ENCODE results near the gene GUCY1A1.

GUCY1A1 gene

GRCh38 chr4:155741546-155741945, 74.9 kb downstream of the GUCY1A1 start:
- DNase-seq (ENCODE audit: low read depth), result no peak

DNA sequence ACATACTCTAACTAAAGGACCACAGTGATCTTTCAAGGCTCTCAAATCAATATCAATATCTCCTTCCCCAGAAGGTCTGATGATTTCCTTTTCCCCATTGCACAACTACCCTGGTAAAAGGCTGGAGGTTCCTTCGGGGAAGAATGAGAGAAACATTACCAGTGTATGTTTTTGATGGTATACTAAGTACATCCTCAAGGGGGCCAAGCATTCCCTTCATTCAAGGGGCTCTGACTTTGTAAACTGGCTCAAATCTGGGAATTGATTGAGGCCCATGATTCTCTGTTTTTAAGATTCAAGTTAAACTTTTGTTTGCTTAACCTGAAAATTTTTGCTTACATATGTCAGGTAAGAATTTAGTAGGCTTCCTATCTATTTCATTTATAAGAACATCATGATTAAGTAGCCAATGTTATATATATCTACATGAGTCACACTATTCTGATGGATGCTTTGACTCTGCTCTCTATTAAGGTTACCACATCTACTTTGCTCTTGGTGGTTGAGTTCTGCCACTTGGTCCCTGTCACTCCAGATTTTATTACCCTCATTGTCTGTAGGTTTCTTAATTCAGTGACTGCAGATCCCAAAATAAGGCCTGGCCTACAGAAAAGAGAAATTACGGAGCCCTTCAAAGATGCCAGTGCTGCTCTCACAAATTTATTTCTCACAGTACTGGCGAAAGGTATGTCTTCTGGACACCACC, 75.8 kb downstream of the GUCY1A1 start:
- DNase-seq (ENCODE audit: low read depth), result no peak

GRCh38 chr4:155745984-155746383, 79.3 kb downstream of the GUCY1A1 start:
- no peak for DNase-seq (ENCODE audit: low read depth)

GRCh38 chr4:155748039-155748438, 81.4 kb downstream of the GUCY1A1 start:
- no peak for DNase-seq (ENCODE audit: low read depth)

GRCh38 chr4:155749041-155749440, 82.4 kb downstream of the GUCY1A1 start:
- no peak for DNase-seq (ENCODE audit: low read depth)

- DNase-seq (ENCODE audit: low read depth), result no peak
Measured at GRCh38 chr4:155751569-155751968, 84.9 kb downstream of the GUCY1A1 start.

DNA sequence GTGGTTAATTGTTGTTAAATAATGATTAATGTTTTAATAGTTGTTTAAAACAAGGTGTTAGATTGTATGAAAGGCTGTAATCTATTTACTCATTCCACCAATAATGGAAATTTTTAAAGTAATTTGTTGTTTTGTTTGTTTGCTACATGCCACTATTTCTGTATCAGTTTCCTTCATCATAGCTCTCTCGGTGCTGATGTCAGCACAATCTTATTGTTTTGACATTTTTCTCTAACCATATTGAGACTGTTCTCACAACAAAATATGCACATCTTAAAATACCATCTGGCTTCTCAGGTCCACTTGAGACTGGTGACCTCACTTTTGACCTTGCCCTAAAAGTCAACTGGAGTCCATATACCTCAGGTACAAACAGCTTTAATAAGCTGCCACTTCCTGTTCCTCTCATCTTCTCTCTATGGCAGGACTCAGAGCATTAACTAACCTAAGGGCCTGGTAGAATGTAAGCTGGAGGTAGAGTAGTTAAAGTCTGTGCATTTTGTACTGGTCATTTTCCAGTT, 91.2 kb downstream of the GUCY1A1 start:
- DNase-seq (ENCODE audit: low read depth), result no peak

- peak; percentile 53 for DNase-seq (ENCODE audit: low read depth)
Measured at GRCh38 chr4:155758481-155759371, 92.1 kb downstream of the GUCY1A1 start, which contains the start of gene GUCY1B1. GUCY1B1 (plus strand) TSS chr4:155759021; CDS start chr4:155759141, 120 bp downstream.

DNA sequence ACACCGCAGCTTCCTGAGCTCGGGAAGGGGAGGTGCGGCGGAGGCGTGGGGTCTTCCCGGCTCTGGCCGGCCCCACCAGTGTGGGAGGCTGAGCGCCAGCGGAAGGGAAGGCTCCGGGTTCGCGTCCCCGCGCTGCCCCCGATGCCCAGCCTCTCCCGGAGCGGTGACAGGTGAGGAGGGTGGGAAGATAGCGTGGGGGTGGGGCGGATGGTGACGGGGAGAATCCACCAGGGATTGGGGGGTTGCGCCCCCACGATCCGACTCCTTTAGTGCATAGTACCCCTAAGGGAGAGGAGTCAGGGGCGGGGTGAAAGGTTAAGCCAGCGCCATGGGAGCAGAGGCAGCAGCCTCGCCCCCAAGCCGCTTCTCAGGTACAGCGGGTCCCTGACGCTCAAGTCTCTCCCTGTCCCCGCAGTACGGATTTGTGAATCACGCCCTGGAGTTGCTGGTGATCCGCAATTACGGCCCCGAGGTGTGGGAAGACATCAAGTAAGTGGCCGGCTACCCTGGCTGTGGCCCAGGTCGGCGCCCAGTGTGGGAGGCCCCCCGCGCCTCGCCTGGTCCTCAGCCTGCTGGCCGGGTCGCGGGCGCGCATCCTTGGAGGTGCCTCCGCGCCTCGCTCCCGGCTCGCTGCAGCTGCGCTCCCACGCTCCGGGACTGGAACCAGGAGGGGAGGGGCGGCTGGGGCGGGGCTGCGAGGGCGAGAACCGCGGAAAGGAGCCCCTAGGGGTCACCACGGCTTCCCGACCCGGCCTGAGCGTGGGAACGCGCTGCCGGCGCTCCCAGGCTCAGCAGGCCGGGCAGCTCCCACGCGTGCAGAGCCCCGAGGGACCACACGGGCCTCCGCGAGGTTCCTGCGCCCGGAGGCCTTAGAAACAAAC, 93.0 kb downstream of the GUCY1A1 start:
- no peak for DNase-seq (ENCODE audit: low read depth)

- no peak for DNase-seq (ENCODE audit: low read depth)
Measured at GRCh38 chr4:155761047-155761446, 94.4 kb downstream of the GUCY1A1 start.

GRCh38 chr4:155761916-155762315, 95.3 kb downstream of the GUCY1A1 start:
- DNase-seq (ENCODE audit: low read depth), result no peak

DNA sequence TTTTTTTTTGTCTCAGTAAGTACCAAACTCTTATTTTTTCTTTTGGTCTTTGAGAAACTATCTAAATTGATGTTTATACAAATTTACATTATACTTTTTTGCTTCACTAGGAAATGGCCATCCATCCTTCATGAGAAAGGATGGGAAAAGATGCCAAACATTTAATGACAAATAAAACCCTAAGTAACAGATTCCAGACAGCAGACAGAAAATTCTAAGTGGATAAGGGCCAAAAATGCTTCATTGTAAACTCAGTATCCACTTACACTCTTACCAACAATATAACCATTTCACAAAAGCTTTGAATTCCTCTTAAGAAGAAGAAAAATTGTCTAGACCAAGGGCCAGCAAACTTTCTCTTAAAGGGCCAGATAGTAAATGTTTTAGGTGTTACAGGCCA, 95.7 kb downstream of the GUCY1A1 start:
- DNase-seq (ENCODE audit: low read depth), result no peak

DNA sequence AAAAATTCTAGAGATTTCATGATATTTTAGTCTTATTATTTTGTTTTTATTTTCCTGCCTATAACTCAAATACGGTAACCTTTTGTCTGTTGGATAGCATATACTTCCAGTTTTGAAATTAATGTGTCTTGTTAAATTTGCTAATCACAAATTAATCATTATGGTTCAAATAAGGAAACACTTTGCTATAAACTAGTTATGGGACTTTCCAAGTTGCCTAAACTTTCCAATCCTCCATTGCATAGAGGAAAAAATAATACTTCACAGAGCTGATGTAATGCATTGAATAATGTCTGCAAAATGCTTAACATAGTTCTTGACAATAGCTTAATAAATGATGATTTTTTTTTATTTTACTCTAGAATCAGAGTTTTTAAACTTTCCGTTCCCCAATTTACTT, 96.9 kb downstream of the GUCY1A1 start:
- DNase-seq (ENCODE audit: low read depth), result no peak

DNA sequence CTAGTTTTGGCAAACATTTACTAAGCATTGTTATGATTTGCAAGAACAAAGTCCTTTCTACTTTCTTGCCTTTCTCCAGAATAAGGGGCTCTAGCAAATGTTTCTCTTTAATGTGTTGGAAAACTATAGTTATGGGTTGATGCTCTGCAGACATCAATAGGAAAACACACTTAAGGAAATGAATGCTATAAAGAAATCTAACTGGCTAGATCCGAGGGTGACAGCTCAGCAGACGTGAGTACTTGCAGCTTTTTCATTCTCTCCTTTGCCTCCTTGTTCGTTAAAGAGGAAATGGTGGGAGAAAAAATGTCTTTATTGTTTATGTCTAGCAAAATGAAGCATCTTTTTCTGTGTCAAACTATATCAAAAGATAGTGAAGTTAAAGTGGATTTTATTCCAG, 98.5 kb downstream of the GUCY1A1 start:
- no peak for DNase-seq (ENCODE audit: low read depth)

- DNase-seq (ENCODE audit: low read depth), result no peak
Measured at GRCh38 chr4:155766622-155767021, 100.0 kb downstream of the GUCY1A1 start.

GRCh38 chr4:155768370-155768769, 101.7 kb downstream of the GUCY1A1 start:
- no peak for DNase-seq (ENCODE audit: low read depth)

GRCh38 chr4:155769090-155769489, 102.4 kb downstream of the GUCY1A1 start:
- no peak for DNase-seq (ENCODE audit: low read depth)

DNA sequence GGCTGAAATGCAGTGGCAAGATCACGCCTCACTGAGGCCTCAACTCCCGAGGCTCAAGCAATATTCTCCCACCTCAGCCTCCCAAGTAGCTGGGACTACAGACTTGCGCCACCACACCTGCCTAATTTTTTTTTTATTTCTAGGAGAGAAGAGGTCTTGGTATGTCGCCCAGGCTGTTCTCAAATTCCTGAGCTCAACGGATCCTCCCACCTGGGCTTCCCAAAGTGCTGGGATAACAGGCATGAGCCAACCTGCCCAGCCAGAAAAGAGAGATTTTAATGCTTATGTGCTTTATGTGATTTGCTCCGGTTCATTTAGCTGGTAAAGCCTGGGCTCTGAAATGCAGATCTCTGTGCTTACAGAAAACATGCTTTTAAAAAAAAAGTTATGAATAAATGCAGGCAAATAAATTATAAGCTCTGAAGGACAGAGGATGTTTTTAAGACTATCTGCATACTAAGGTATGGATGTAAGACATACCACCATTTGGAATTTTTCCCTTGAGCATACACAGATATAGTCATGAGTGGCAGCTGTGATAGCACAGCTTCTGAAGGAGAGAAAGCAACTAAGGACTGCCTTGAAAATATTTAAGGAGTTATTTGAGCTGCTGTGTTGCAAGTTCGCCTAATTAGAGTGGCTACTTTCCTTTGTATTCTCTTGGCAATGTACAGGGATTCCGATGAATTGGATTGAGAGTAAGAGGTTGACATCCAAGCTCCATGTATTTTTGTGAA, 106.0 kb downstream of the GUCY1A1 start:
- DNase-seq (ENCODE audit: low read depth), result no peak

DNA sequence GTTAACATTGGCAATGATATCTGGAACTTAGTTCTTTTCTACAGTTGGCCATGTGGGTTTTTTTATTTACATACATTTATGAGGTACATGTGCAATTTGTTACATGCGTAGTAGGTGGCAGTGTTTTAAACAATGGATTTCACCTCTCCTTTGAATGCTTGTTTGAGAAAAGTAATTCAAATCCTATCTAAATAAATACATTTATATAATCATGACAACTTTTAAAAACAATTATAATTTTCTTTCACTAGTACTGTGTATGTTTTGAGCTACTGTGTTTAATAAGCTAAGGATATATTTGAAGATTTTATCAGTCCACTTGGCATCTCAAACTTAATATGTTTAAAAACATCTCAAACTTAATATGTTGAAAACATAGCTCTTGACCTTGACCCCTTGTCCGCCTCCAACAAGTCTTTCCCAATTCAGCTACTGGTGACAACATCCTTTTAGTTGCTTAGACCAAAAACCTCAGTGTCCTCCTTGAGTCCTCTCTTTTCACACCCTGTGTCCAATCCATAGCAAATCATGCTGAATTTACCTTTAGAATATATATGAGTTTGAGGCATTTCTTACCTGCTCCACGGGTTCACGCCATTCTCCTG, 106.7 kb downstream of the GUCY1A1 start:
- DNase-seq (ENCODE audit: low read depth), result no peak

DNA sequence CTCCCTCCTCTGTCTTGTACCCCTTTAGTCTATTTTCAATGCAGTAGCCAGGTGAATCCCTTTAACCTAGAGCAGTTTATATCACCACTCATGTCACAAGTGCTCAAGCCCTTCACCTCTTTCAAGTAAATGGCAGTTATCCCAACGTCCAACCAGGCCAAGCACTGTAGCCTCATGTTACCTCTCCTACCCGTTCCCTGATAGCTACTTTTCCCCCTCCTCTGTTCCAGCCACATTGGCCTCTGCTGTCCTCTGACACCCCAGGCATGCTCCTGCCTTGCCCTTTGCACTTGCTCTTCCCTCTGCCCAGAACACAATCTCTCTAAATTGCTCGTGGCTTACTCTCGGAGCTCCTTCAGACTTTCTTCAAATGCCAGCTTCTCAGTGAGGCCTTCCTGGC, 107.4 kb downstream of the GUCY1A1 start:
- no peak for DNase-seq (ENCODE audit: low read depth)

Measured in HS-27A (cell line).